Left ventricle myocardium superior (tissue), 1 donor: ENCODE data around the gene APOO. TPM values are rescaled to one million over a fixed set of nuclear protein-coding genes. Genes with fewer than 3 reads are reported as not detected.

ENCODE experiments used
- ATAC-seq: fragments of 200-7000 bp; cut with Tn5 transposase; one replicate; pipeline ENCODE4 v1.9.1; 2020; ENCODE audit warnings: mild to moderate bottlenecking, moderate library complexity
- DNase-seq: peaks from one replicate; pipeline ENCODE4 v3.0.0-alpha.2; 2020
- intact Hi-C: fragments of 100-400 bp; cut with micrococcal nuclease; formaldehyde crosslinking; loops from one replicate; pipeline ENCODE4 v1.11.0; 2022
- total RNA-seq: library from RNA; stranded (reverse); fragmentation: NEBNext Ultra II Directional; extraction: Animal tissue kit (Norgen Biotek cat#: 25700); gene quantifications from one replicate; pipeline ENCODE4 v1.2.1, GENCODE V29; 2021
- donor health status: DM: no; HTN: yes; CAD: no; lungs with severe emphysema.

APOO gene
- total RNA-seq, 1 donor from 2014 or later: 105 TPM

GRCh38 chrX:23832721-23833120, 75.0 kb downstream of the APOO start:
- ATAC-seq (no peak), DNase-seq (no peak)
- intact Hi-C loops: no loop called here

GRCh38 chrX:23828881-23829280, 78.9 kb downstream of the APOO start:
- DNase-seq (no peak), ATAC-seq (no peak)
- intact Hi-C loops: no loop called here

DNA sequence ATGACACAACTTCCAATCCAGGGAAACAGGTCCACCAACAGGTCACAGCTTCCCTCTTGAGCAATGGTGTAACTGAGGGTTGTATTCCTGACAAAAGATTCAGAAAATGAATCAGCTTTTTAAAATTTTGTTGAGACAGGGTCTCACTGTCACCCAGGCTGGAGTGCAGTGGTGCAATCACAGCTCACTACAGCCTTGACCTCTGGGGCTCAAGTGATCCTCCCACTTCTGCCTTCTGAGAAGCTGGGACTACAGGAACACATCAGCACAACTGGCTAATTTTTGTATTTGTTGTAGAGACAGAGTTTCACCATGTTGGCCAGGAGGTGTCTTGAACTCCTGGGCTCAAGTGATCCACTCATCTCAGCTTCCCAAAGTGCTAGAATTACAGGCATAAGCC, 81.1 kb downstream of the APOO start:
- DNase-seq (no peak), ATAC-seq (no peak)
- intact Hi-C loops: no loop called here

DNA sequence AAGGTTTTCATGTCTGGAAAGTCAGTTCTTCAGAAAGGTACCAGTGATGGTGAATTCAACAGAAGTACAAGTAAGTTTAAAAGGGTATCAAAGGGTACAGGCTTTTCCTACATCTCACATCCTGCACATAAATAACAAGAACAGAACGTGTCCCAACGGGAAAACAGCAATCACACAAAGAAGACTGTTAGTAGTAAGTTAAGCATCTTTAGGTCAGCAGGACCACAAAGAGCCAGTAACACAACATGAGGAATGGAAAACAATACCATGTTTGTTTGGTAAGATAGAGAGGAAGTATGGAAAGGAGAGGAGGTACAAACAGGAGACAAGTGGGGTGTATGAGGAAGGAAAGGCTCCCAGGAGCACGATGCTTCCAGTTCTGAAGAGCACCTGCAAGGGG, 81.5 kb downstream of the APOO start:
- ATAC-seq (no peak), DNase-seq (no peak)
- intact Hi-C loops: no loop called here

GRCh38 chrX:23825675-23826074, 82.1 kb downstream of the APOO start:
- ATAC-seq (no peak), DNase-seq (no peak)

GRCh38 chrX:23822841-23823240, 84.9 kb downstream of the APOO start:
- no peak for ATAC-seq
- intact Hi-C loops: no loop called here
- no peak for DNase-seq

More at GRCh38 chrX:23825675-23826074, 82.1 kb downstream of the APOO start:
- intact Hi-C loops: no loop called here

- DNase-seq (no peak), ATAC-seq (no peak)
- intact Hi-C loops: no loop called here
Measured at GRCh38 chrX:23822397-23822796, 85.3 kb downstream of the APOO start.

DNA sequence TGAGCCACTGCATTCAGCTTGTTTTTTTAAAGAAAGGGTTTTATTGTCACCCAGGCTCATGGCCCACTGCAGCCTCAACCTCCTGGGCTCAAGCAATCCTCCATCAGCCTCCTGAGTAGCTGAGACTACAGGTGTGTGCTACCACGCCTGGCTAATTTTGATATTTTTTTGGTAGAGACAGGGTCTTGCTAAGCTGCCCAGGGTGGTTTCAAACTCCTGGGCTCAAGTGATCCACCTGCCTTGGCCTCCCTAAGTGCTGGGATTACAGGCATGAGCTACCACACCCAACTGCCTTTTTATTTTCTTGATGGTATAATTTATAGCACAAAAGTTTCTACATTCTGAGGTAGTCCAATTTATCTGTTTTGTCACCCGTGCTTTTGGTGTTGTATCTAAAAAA, 85.9 kb downstream of the APOO start:
- DNase-seq: no peak
- ATAC-seq: no peak
- intact Hi-C loops: no loop called here

GRCh38 chrX:23820235-23820782, 87.4 kb downstream of the APOO start:
- ATAC-seq (no peak), DNase-seq (no peak)
- intact Hi-C loops: no loop called here

- intact Hi-C loops: no loop called here
- ATAC-seq (no peak), DNase-seq (no peak)
Measured at GRCh38 chrX:23819385-23820234, 88.1 kb downstream of the APOO start.

DNA sequence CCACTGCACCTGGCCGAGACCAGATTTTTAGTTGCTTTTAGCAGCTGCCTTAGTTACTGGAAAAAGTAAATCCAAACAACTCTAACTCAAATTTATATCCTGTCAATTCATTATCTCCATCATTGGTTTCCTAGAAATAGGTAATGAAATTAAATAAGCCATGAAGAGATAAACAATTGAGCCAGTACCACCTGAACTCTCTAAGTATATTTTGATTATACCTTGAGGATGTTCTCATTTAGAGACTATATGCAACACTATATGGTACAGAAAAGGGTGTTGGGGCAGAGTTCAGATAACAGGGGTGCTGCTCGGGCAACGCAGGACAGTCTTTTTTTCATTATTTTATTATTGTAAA, 89.8 kb downstream of the APOO start:
- ATAC-seq: no peak
- intact Hi-C loops: no loop called here

DNA sequence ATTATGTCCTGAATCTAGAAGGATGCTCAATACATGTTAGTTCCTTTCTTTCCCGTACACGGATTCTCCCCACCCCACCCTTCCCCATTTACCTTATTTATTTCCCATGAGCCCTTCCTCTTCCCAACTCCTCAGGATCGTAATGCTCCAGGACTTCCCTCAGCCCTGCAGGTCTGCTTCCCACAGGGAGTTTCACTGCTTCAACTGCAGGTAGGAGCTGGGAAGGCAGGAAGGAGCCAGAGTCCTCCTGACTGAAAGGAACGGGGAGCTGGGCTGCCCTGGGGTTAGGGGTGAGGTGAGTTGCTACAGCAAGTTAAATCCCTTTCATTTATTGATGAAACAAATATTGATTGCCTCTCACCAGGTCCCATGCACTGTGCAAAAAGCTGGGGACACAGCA, 91.6 kb downstream of the APOO start:
- no peak for ATAC-seq
- DNase-seq: no peak
- intact Hi-C loops: no loop called here

More for the DNA sequence above, 89.8 kb downstream of the APOO start:
- no peak for DNase-seq

DNA sequence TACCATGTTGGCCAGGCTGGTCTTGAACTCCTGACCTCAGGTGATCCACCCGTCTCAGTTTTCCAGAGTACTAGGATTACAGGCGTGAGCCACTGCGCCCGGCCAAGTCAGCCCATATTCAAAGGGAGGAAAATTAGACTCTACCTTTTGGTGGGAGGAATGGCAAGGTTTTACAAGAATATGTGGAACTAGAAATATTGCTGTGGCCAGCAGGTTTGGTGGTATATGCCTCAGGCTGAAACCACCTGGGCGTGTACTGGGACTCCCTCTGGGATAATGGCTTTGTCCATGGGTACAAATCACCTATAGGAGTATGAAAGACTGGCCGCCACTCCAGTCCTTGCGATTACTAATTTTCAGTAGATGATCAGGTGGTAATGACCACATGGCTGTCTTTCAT, 92.4 kb downstream of the APOO start:
- ATAC-seq (no peak), DNase-seq (no peak)
- intact Hi-C loops: no loop called here

- no peak for ATAC-seq
- intact Hi-C loops: no loop called here
Measured at GRCh38 chrX:23813808-23814207, 93.9 kb downstream of the APOO start.

DNA sequence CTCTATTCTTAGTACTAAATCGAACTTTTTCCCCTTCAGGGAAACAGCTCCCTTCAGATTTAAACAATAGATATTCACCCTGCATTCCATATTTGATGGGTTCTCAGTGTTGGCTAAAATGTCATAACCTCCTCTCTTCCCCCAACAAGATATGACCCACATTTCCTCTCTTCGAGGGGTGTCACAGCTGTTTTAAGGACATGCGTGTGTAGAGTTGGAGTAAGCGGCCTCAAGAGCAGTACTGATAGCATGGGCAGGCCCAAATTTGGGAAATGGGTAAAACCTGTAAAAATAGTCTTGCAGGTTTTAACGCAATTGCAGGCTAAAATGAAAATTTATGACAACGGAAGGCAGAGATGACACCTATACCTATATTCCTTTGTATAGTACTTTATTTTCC, 96.1 kb downstream of the APOO start:
- intact Hi-C loops: no loop called here
- ATAC-seq (no peak), DNase-seq (no peak)

More at GRCh38 chrX:23813808-23814207, 93.9 kb downstream of the APOO start:
- DNase-seq: no peak

DNA sequence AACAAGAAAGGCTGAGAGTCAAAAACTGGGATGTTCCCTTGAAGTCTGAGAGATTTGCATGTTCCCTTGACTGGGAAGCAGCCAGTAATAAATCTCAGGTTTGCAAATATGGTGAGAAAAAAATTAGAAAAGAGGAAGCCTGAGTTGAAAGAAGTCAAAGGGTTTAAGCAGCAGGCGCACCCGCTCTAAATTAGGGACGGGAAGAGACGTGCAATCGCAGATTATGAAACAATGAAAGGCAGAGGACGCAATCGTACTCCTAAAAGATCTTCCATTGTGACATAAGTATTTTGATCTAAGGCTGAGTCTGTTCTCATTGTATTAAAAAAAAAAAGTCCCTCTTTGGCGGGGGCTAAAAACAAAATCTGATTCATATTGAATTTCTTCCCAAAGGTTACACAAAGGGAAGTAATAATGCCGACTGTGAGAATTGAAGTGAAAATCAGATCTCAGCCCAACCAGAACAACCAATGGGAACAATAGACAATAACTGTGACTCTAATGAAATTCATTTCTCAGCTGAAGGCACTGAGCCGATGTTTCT, 96.6 kb downstream of the APOO start:
- ATAC-seq (peak; percentile 33), DNase-seq (no peak)
- intact Hi-C loops: no loop called here

- intact Hi-C loops: no loop called here
- ATAC-seq (no peak), DNase-seq (no peak)
Measured at GRCh38 chrX:23810279-23810678, 97.5 kb downstream of the APOO start.

GRCh38 chrX:23805389-23805788, 102.3 kb downstream of the APOO start:
- intact Hi-C loops: no loop called here
- no peak for ATAC-seq
- no peak for DNase-seq

GRCh38 chrX:23804578-23804977, 103.2 kb downstream of the APOO start:
- intact Hi-C loops: no loop called here
- peak; percentile 47 for ATAC-seq
- DNase-seq: no peak

GRCh38 chrX:23803931-23804381, 103.8 kb downstream of the APOO start:
- DNase-seq: peak; percentile 42
- ATAC-seq: peak; percentile 91
- intact Hi-C loops: no loop called here

DNA sequence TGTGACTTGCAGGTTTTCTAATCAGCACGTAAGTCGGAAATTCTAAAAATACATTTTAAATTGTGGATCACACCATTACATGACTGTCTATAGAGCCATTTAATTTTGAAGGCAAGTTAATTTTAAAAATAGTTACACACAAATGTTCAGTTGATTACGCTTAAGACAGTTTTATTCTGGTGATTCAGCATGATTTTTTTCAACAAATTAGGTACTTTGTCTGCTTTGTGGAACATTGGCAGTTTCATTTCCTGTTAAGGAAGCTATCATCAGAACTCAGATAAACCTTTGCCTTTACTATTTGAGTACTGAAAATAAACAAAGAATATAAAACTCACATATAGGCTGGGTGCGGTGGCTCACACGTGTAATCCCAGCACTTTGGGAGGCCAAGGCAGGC, 105.3 kb downstream of the APOO start:
- DNase-seq: no peak
- no peak for ATAC-seq
- intact Hi-C loops: no loop called here
